HEK293T (cell line): Measurements from ENCODE around the gene CLEC4G.

Experiments used
- CTBP1 ChIP-seq: fragments of 450-650 bp; IDR thresholded peaks from 2 replicates; pipeline ENCODE4 v1.6.1; 2016; ENCODE audit warnings: borderline replicate concordance
- SP1 ChIP-seq: fragments of 450-650 bp; IDR thresholded peaks from 2 replicates; pipeline ENCODE4 v1.6.1; 2017

DNA sequence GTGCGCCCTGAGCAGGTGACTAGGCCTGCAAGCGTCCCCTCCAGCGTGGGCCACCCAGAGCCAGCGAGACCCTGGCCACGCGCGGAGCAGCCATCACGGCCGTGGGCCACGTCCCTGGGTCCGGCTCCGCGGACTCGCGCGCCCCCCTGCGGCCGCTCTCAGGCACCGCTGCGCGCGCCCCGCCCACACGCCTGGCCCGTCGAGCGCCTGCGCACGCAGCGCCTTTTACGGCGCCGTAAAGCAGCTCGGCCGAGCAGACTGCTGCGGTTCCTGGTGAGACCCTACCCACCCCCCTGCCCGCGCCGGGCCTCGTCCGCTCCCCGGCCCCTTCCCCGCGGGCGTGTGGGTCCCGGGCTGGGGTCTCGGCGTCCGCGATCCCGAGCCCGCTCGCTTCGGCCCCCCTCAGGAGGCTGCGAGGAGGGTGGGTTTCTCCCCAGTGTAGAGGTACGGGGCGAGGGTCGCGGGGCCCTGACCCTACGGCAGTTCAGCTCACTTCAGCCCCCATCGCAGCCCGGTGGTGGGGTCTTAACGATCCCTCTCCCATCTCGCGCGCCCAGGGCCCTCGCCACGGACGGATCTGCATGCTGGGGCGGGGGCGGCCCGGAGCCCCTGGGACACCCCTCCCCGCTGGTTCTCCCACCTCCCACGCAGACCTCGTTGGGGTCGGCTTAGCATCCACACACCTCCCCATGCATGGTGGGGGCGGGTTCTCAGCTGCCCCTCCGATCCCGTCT is 51.1 kb downstream of the CLEC4G start, which contains the start of gene TRAPPC5:
- TF ChIP-seq CTBP1 = no peak
- TF ChIP-seq SP1 = no peak
